ENCODE data around the gene ATG2A.

Gene ATG2A

GRCh38 chr11:64923944-64924909 is 7.2 kb upstream of the ATG2A start, which contains the start of gene PPP2R5B:
PPP2R5B (plus strand) TSS chr11:64924689; CDS start chr11:64925735, 1,046 bp downstream.
- peak; percentile 86 for DNase-seq

GRCh38 chr11:64923151-64923661 is 6.2 kb upstream of the ATG2A start:
- no peak for DNase-seq

GRCh38 chr11:64921384-64921783 is 4.4 kb upstream of the ATG2A start:
- no peak for DNase-seq

- no peak for DNase-seq
These were observed 3.1 kb upstream of the ATG2A start for GRCh38 chr11:64920124-64920523.

- DNase-seq, result no peak
These were observed 2.6 kb upstream of the ATG2A start for GRCh38 chr11:64919627-64920026.

- DNase-seq, result no peak
These were observed 1.0 kb upstream of the ATG2A start for GRCh38 chr11:64918017-64918416.

- no peak for DNase-seq
These were observed 620 bp upstream of the ATG2A start for GRCh38 chr11:64917663-64917995.

GRCh38 chr11:64916040-64916774 is 802 bp downstream of the ATG2A start:
- DNase-seq, result peak; percentile 14

- no peak for DNase-seq
These were observed 1.6 kb downstream of the ATG2A start for GRCh38 chr11:64915376-64915887.

- DNase-seq, result no peak
These were observed 2.9 kb downstream of the ATG2A start for GRCh38 chr11:64914123-64914522.

GRCh38 chr11:64913171-64913727 is 3.8 kb downstream of the ATG2A start:
- no peak for DNase-seq

GRCh38 chr11:64911689-64912088 is 5.3 kb downstream of the ATG2A start:
- no peak for DNase-seq

- DNase-seq, result no peak
These were observed 5.9 kb downstream of the ATG2A start for GRCh38 chr11:64911142-64911541.

GRCh38 chr11:64910451-64911093 is 6.4 kb downstream of the ATG2A start:
- no peak for DNase-seq

- no peak for DNase-seq
These were observed 7.2 kb downstream of the ATG2A start for GRCh38 chr11:64909653-64910343.

- DNase-seq, result no peak
These were observed 8.2 kb downstream of the ATG2A start for GRCh38 chr11:64908766-64909165.

- no peak for DNase-seq
These were observed 10.7 kb downstream of the ATG2A start for GRCh38 chr11:64906314-64906635.

- DNase-seq, result no peak
These were observed 11.3 kb downstream of the ATG2A start for GRCh38 chr11:64905516-64906313.

GRCh38 chr11:64903291-64903833 is 13.6 kb downstream of the ATG2A start:
- no peak for DNase-seq

GRCh38 chr11:64902102-64902900 is 14.7 kb downstream of the ATG2A start:
- no peak for DNase-seq
